ENCODE data around the gene HHIP. TPM values are rescaled to one million over a fixed set of nuclear protein-coding genes. Genes with fewer than 3 reads are reported as not detected.

The HHIP gene
- total RNA-seq, result 1 to 10 TPM in 1 of 4 donors, under 1 TPM in 1, not detected in 2; 0.15 to 1.5 TPM

DNA sequence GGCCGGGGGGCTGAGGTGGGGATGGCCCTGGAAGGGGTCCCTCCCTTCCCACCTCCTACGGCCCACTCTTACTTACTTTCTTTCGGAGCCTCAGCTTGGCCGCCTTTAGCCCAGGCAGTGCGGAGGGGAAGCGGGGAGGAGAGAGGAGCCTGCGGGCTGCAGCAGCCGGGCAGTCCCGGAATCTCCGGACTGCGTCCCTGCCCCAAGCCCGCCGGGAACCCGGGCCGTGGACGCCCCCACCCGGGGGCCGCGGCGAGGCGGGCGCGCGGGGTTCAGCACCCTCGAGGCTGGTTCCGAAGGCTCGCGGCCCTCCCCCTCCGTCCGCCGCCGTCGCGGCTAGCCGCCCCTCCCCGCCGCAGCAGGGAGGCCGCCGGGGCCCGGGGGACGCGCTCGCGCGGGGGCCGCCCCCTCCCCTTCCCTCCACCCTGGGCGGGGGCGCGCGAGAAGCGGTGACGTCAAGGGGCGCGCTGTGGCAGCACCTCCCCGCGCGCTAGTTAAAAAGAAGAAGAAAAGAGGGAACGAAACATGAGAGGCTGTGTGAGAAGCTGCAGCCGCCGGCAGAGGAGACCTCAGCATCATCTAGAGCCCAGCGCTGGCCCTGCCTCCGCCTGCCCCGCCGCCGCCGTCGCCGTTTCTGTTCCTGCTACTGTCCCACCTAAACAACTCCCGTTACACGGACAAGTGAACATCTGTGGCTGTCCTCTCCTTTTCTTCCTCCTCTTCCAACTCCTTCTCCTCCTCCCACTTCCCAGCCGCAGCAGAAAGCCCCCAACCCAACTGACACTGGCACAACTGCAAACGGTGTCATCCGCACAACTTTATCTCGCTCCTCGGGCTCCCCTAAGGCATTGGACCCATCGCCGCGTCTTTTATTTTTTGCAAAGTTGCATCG is at the start of gene HHIP:
TSS of gene HHIP (plus strand) at position 526 of the 892 bp plus-strand sequence. CDS start 520 bp downstream, outside the sequence.
- H3K27me3 ChIP-seq, result peaks cover 0 to 14% of the 10 kb centered on the region in 2 donors
- intact Hi-C loops (cut with DNase I; ENCODE audit: low total_unique reads), result no loop called here
- H3K4me3 ChIP-seq, result peak within 1 kb of the TSS; percentile 25 to 43
- DNase-seq, result peak; percentile 24 to 50
- H3K9me3 ChIP-seq, result no peaks in the 10 kb centered on the region
- H3K36me3 ChIP-seq, result no peaks in the 10 kb centered on the region
- H3K4me1 ChIP-seq, result peaks cover 0 to 6% of the 10 kb centered on the region in 2 donors
- H3K27ac ChIP-seq, result peak within 1 kb of the TSS in 1 of 2 donors; percentile 21
- peak in 1 of 2 donors; percentile 39 for TF ChIP-seq POLR2A (IDR thresholded peaks at IDR 0.05)
- TF ChIP-seq, protein P1, sequence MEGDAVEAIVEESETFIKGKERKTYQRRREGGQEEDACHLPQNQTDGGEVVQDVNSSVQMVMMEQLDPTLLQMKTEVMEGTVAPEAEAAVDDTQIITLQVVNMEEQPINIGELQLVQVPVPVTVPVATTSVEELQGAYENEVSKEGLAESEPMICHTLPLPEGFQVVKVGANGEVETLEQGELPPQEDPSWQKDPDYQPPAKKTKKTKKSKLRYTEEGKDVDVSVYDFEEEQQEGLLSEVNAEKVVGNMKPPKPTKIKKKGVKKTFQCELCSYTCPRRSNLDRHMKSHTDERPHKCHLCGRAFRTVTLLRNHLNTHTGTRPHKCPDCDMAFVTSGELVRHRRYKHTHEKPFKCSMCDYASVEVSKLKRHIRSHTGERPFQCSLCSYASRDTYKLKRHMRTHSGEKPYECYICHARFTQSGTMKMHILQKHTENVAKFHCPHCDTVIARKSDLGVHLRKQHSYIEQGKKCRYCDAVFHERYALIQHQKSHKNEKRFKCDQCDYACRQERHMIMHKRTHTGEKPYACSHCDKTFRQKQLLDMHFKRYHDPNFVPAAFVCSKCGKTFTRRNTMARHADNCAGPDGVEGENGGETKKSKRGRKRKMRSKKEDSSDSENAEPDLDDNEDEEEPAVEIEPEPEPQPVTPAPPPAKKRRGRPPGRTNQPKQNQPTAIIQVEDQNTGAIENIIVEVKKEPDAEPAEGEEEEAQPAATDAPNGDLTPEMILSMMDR (IDR thresholded peaks at IDR 0.05), result no peak

- Histone ChIP-seq H3K9me3 (no peaks in the 10 kb centered on the region), H3K27ac (no peak overlapping the region), H3K4me3 (no peak overlapping the region), H3K36me3 (no peaks in the 10 kb centered on the region), H3K4me1 (no peaks in the 10 kb centered on the region), H3K27me3 (no peaks in the 10 kb centered on the region)
- intact Hi-C loops (cut with DNase I; ENCODE audit: low total_unique reads), result no loop called here
- TF ChIP-seq, protein P1 (IDR thresholded peaks at IDR 0.05), result no peak
- TF ChIP-seq POLR2A (IDR thresholded peaks at IDR 0.05), result no peak
- no peak for DNase-seq
Measured at GRCh38 chr4:144597171-144597570, 48.8 kb upstream of the HHIP start.

- Histone ChIP-seq H3K27ac (no peak overlapping the region), H3K4me3 (no peak overlapping the region), H3K36me3 (no peaks in the 10 kb centered on the region), H3K4me1 (no peaks in the 10 kb centered on the region), H3K27me3 (no peaks in the 10 kb centered on the region), H3K9me3 (no peaks in the 10 kb centered on the region)
- intact Hi-C loops (cut with DNase I; ENCODE audit: low total_unique reads), result no loop called here
- DNase-seq, result no peak
- TF ChIP-seq POLR2A (IDR thresholded peaks at IDR 0.05), result no peak
- TF ChIP-seq, protein P1 (IDR thresholded peaks at IDR 0.05), result no peak
Measured at GRCh38 chr4:144599621-144600020, 46.3 kb upstream of the HHIP start.

- Histone ChIP-seq H3K27me3 (no peaks in the 10 kb centered on the region), H3K4me3 (no peak overlapping the region), H3K27ac (no peak overlapping the region), H3K4me1 (no peaks in the 10 kb centered on the region), H3K9me3 (no peaks in the 10 kb centered on the region), H3K36me3 (no peaks in the 10 kb centered on the region)
- intact Hi-C loops (cut with DNase I; ENCODE audit: low total_unique reads), result no loop called here
- TF ChIP-seq POLR2A (IDR thresholded peaks at IDR 0.05), result no peak
- TF ChIP-seq, protein P1 (IDR thresholded peaks at IDR 0.05), result no peak
- no peak for DNase-seq
Measured at GRCh38 chr4:144611850-144612249, 34.1 kb upstream of the HHIP start.

- intact Hi-C loops (cut with DNase I; ENCODE audit: low total_unique reads), result no loop called here
- Histone ChIP-seq H3K9me3 (no peaks in the 10 kb centered on the region), H3K27ac (no peak overlapping the region), H3K4me3 (no peak overlapping the region), H3K27me3 (no peaks in the 10 kb centered on the region), H3K36me3 (no peaks in the 10 kb centered on the region), H3K4me1 (no peaks in the 10 kb centered on the region)
- TF ChIP-seq, protein P1 (IDR thresholded peaks at IDR 0.05), result no peak
- TF ChIP-seq POLR2A (IDR thresholded peaks at IDR 0.05), result no peak
- no peak for DNase-seq
Measured at GRCh38 chr4:144614850-144615585, 30.9 kb upstream of the HHIP start.
